PC-9 (cell line): ENCODE results near the gene ERH. TPM values are rescaled to one million over a fixed set of nuclear protein-coding genes. Genes with fewer than 3 reads are reported as not detected.

Source experiments
- BruUV-seq: library from RNA; stranded (reverse); fragments of 400-500 nt; replicated peaks from 2 replicates; lab custom pipeline; 2021; lab: Mats Ljungman, UMichigan
- CTCF ChIA-PET: fragments of 300-600 bp; sonication (Branson Sonifier 250); formaldehyde crosslinking; loops from one replicate; lab custom pipeline; 2022; ENCODE audit warnings: antibody characterized with exemption; lab: Charles Lee
- POLR2A ChIA-PET: fragments of 300-600 bp; sonication (Branson Sonifier 250); formaldehyde crosslinking; loops from one replicate; lab custom pipeline; 2022; ENCODE audit warnings: antibody characterized with exemption; ENCODE audit not compliant: unreplicated experiment; lab: Charles Lee
- DNase-seq, 2 experiments: peaks; one replicate each; pipeline versions ENCODE4 v3.0.0 to v3.0.0-alpha.2; 2015 to 2022; ENCODE audit warnings: mixed read lengths in 1 of 2
- H2AFZ ChIP-seq: fragments of 200-600 bp; sonication (generic); 2 replicates; pipeline ENCODE4 v1.8.1; 2017; ENCODE audit warnings: antibody characterized with exemption
- H3F3A ChIP-seq: fragments of 200-600 bp; sonication (generic); 2 replicates; pipeline ENCODE4 v1.8.1; 2017; ENCODE audit warnings: antibody characterized with exemption, mild to moderate bottlenecking, low read depth; ENCODE audit not compliant: insufficient read depth
- H3K27ac ChIP-seq: fragments of 200-600 bp; sonication (generic); 2 replicates; pipeline ENCODE4 v1.6.1; 2016; ENCODE audit warnings: mixed run types
- H3K27me3 ChIP-seq: fragments of 200-600 bp; sonication (generic); 2 replicates; pipeline ENCODE4 v1.6.1; 2016; ENCODE audit warnings: low read depth, mixed run types; ENCODE audit not compliant: insufficient read depth
- H3K36me3 ChIP-seq: fragments of 200-600 bp; sonication (generic); 2 replicates; pipeline ENCODE4 v1.6.1; 2016; ENCODE audit warnings: low read depth, mixed run types
- H3K4me1 ChIP-seq: fragments of 200-600 bp; sonication (generic); replicated peaks from 2 replicates; pipeline ENCODE4 v1.6.1; 2016; ENCODE audit warnings: mixed run types; ENCODE audit not compliant: insufficient read depth
- H3K4me2 ChIP-seq: fragments of 200-600 bp; sonication (generic); 2 replicates; pipeline ENCODE4 v1.6.1; 2017; ENCODE audit warnings: mixed run types
- H3K4me3 ChIP-seq: fragments of 200-600 bp; sonication (generic); 2 replicates; pipeline ENCODE4 v1.6.1; 2016; ENCODE audit warnings: mixed run types
- H3K79me2 ChIP-seq: fragments of 200-600 bp; sonication (generic); 2 replicates; pipeline ENCODE4 v1.6.1; 2017; ENCODE audit warnings: low read depth, mixed run types
- H3K9me2 ChIP-seq: fragments of 200-600 bp; sonication (generic); 2 replicates; pipeline ENCODE4 v1.8.1; 2017; ENCODE audit warnings: mild to moderate bottlenecking; ENCODE audit not compliant: insufficient read depth
- H3K9me3 ChIP-seq: fragments of 200-600 bp; sonication (generic); 2 replicates; pipeline ENCODE4 v1.8.1; 2016; ENCODE audit warnings: low read depth; ENCODE audit not compliant: insufficient read depth
- H4K20me1 ChIP-seq: fragments of 200-600 bp; sonication (generic); 2 replicates; pipeline ENCODE4 v1.8.1; 2017; ENCODE audit not compliant: insufficient read depth
- EZH2 ChIP-seq: fragments of 200-600 bp; sonication (generic); IDR thresholded peaks from 2 replicates; pipeline ENCODE4 v1.8.0; 2017; ENCODE audit warnings: antibody characterized with exemption, low read depth
- intact Hi-C: fragments of 100-400 bp; cut with micrococcal nuclease; formaldehyde crosslinking; loops from one replicate; pipeline ENCODE4 v1.10.0; 2022; ENCODE audit not compliant: unreplicated experiment
- total RNA-seq: library from RNA; stranded (reverse); gene quantifications from 2 replicates; pipeline ENCODE4 v1.2.3, GENCODE V29; 2021
- TF ChIP-seq, protein P1 (sequence below): fragments of 200-600 bp; sonication (generic); conservative IDR thresholded peaks from 2 replicates; pipeline ENCODE4 v1.6.1; 2017; ENCODE audit warnings: mixed run types, antibody characterized with exemption, mild to moderate bottlenecking, moderate library complexity

ERH gene
- total RNA-seq, 1 experiment from 2014 or later = 347 TPM

DNA sequence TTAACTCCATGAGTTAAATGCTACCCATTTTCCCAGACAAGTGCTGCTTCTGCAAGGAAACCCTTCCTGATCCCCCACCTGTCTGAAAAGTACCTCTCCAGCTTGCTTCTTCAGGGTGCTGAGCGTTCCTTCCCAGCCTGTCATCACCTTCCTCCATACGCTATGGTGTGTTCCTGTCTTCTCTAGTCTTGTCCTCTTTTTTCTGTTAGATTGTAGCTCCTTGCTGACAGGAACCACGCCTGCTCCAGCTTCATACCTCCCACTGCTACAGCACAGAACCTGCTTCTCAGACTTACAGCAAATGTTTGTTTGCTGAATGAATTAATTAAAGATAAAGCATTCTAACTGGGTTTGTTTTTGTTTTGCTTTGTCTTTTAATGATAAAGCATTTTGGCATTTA lies 39.1 kb downstream of the ERH start:
- H3K27me3 ChIP-seq = no peaks in the 10 kb centered on the region
- no peak for TF ChIP-seq EZH2
- TF ChIP-seq, protein P1, sequence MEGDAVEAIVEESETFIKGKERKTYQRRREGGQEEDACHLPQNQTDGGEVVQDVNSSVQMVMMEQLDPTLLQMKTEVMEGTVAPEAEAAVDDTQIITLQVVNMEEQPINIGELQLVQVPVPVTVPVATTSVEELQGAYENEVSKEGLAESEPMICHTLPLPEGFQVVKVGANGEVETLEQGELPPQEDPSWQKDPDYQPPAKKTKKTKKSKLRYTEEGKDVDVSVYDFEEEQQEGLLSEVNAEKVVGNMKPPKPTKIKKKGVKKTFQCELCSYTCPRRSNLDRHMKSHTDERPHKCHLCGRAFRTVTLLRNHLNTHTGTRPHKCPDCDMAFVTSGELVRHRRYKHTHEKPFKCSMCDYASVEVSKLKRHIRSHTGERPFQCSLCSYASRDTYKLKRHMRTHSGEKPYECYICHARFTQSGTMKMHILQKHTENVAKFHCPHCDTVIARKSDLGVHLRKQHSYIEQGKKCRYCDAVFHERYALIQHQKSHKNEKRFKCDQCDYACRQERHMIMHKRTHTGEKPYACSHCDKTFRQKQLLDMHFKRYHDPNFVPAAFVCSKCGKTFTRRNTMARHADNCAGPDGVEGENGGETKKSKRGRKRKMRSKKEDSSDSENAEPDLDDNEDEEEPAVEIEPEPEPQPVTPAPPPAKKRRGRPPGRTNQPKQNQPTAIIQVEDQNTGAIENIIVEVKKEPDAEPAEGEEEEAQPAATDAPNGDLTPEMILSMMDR = no peak
- ChIA-PET POLR2A (no interaction called here), CTCF (no interaction called here)
- BruUV-seq = no TSS peak
- no peak for DNase-seq
- no peaks in the 10 kb centered on the region for H3K36me3 ChIP-seq
- no peaks in the 10 kb centered on the region for H3K4me1 ChIP-seq
- H4K20me1 ChIP-seq = no peaks in the 10 kb centered on the region
- H2AFZ ChIP-seq = no peak overlapping the region
- H3K9me3 ChIP-seq = no peaks in the 10 kb centered on the region
- no peaks in the 10 kb centered on the region for H3F3A ChIP-seq
- no peak overlapping the region for H3K27ac ChIP-seq
- H3K4me2 ChIP-seq = no peak overlapping the region
- H3K79me2 ChIP-seq = no peaks in the 10 kb centered on the region
- H3K9me2 ChIP-seq = no peaks in the 10 kb centered on the region
- H3K4me3 ChIP-seq = no peak overlapping the region
- intact Hi-C loops = no loop called here

DNA sequence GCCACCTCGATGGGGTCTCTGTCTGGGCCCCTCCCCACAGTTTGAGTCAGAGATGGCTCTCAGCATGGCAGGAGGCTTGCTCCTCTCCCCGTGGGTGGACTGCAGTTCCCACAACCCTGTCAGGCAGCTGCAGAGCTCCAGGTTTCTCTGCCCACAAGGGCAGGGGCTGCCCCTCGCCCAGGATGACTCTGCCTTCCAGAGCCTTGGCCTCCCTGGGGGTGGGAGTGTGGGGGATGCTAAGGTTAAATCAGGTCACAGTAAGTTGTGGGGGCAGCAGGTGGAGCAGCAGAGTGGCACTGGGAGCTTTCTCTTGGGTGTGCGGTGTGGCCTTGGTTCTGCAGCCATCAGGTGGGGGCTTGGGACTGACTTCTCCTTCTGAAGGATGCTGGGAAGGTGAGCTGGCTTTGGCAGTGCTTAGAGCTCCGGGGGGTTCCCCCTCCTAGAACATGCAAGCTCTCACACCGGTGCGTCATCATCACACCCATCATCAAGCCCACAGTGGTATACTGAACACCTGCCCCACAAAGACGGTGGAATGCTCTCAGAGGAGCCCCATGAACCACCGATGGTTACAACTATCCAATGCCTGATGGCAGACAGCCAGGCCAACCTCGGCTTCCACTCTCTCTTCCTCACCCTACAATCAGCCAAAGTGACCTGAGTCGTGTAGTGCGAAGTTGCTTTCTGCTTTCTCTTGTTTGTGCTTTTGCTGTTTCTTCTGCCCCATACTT lies 39.7 kb downstream of the ERH start:
- no peak overlapping the region for H3K4me2 ChIP-seq
- no peaks in the 10 kb centered on the region for H4K20me1 ChIP-seq
- H3K27me3 ChIP-seq = no peaks in the 10 kb centered on the region
- no peak overlapping the region for H2AFZ ChIP-seq
- ChIA-PET CTCF (no interaction called here), POLR2A (no interaction called here)
- H3K36me3 ChIP-seq = no peaks in the 10 kb centered on the region
- intact Hi-C loops = no loop called here
- no peaks in the 10 kb centered on the region for H3K4me1 ChIP-seq
- TF ChIP-seq, protein P1 = no peak
- TF ChIP-seq EZH2 = no peak
- H3K9me3 ChIP-seq = no peaks in the 10 kb centered on the region
- no peaks in the 10 kb centered on the region for H3K9me2 ChIP-seq
- BruUV-seq = no TSS peak
- no peaks in the 10 kb centered on the region for H3F3A ChIP-seq
- H3K4me3 ChIP-seq = no peak overlapping the region
- H3K79me2 ChIP-seq = no peaks in the 10 kb centered on the region
- DNase-seq = no peak
- H3K27ac ChIP-seq = no peak overlapping the region

DNA sequence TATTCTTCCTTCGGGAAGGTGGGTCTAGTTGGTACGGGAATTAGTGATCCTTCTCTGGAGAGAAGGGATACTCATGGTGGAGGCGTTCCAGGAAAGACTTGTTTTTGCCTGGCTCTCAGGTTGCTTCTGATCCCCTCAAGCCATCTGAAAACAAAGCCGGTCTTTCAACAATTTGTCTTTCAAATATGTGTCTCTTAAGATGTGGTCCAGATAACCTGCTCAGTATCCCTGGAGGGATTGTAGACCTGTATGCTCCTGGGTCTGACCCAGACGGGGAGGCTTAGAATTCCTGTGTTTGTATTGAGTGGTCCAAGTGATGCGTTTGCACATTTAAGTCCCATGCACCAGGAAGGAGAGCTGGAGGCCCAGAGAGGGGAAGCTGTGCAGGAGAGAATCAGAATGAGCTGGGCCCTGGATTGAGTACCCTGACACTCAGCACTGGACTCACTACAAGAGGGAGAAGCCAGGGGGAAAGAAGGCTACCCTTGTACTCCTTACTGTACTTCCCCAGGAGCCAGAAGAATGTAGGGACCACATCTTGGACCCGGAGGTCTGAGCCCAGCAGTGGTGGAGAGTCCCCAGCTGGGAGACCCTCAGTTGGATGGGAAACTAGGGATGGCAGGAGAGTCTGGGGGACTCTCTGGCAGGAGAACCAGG lies 40.4 kb downstream of the ERH start:
- H3K36me3 ChIP-seq = no peaks in the 10 kb centered on the region
- no peaks in the 10 kb centered on the region for H3F3A ChIP-seq
- H3K9me3 ChIP-seq = no peaks in the 10 kb centered on the region
- POLR2A ChIA-PET = interaction anchor here (0.6 kb wide), 1 partner anchor 40 kb away, joined by 6 read pairs; the partner anchor contains the start of gene ERH
- no peak overlapping the region for H3K4me2 ChIP-seq
- TF ChIP-seq EZH2 = no peak
- TF ChIP-seq, protein P1 = no peak
- CTCF ChIA-PET = no interaction called here
- H3K79me2 ChIP-seq = no peaks in the 10 kb centered on the region
- H3K27me3 ChIP-seq = no peaks in the 10 kb centered on the region
- intact Hi-C loops = no loop called here
- H4K20me1 ChIP-seq = no peaks in the 10 kb centered on the region
- H3K4me3 ChIP-seq = no peak overlapping the region
- H3K4me1 ChIP-seq = no peaks in the 10 kb centered on the region
- H3K27ac ChIP-seq = no peak overlapping the region
- BruUV-seq = no TSS peak
- no peak for DNase-seq
- no peaks in the 10 kb centered on the region for H3K9me2 ChIP-seq
- H2AFZ ChIP-seq = no peak overlapping the region
